Heart left ventricle (tissue), 16 donors: Measurements from ENCODE around the gene RPS6KA2. TPM values are rescaled to one million over a fixed set of nuclear protein-coding genes. Genes with fewer than 3 reads are reported as not detected.
"Not testable (repeated sequence)": the region's sequence is repeated elsewhere in the genome, so short reads cannot be mapped to it uniquely, and the experiment has no call there.

Source experiments
- ATAC-seq, 4 donors: fragments of 200-7000 bp; cut with Tn5 transposase; one replicate each; pipeline ENCODE4 v1.9.1; 2020 to 2022; ENCODE audit warnings: moderate library complexity in 4 of 4, mild to moderate bottlenecking in 3 of 4, moderate number of reproducible peaks in 1 of 4
- DNase-seq, 5 donors: peaks; one replicate each; pipeline ENCODE4 v3.0.0-alpha.2; 2020
- H3K27ac ChIP-seq, 12 donors: fragments of 200-600 bp; sonication (generic) in 4 of 12; one replicate each; pipeline versions ENCODE4 v1.5.0 to v1.8.0; 2016 to 2022; ENCODE audit warnings: mild to moderate bottlenecking in 2 of 12
- H3K27me3 ChIP-seq, 9 donors: fragments of 200-600 bp; sonication (generic) in 2 of 9; one replicate each; pipeline versions ENCODE4 v1.5.1 to v1.8.0; 2016 to 2022; ENCODE audit warnings: mild to moderate bottlenecking in 3 of 9
- H3K36me3 ChIP-seq, 9 donors: fragments of 200-600 bp; sonication (generic) in 2 of 9; one replicate each; pipeline versions ENCODE4 v1.5.0 to v1.8.0; 2018 to 2022; ENCODE audit warnings: mild to moderate bottlenecking in 2 of 9
- H3K4me1 ChIP-seq, 12 donors: fragments of 200-600 bp; sonication (generic) in 4 of 12; one replicate each; pipeline versions ENCODE4 v1.5.0 to v1.8.0; 2016 to 2022; ENCODE audit warnings: mild to moderate bottlenecking in 3 of 12
- H3K4me3 ChIP-seq, 12 donors: fragments of 200-600 bp; sonication (generic) in 4 of 12; one replicate each; pipeline versions ENCODE4 v1.5.0 to v1.8.0; 2017 to 2022; ENCODE audit warnings: mild to moderate bottlenecking in 9 of 12, moderate library complexity in 4 of 12
- H3K9me3 ChIP-seq, 12 donors: fragments of 200-600 bp; sonication (generic) in 4 of 12; one replicate each; pipeline versions ENCODE4 v1.5.0 to v1.8.0; 2016 to 2022; ENCODE audit warnings: mild to moderate bottlenecking in 1 of 12
- CTCF ChIP-seq, 12 donors: fragments of 200-600 bp; sonication (generic) in 4 of 12; IDR thresholded peaks; one replicate each; pipeline versions ENCODE4 v1.5.0 to v1.8.0; 2018 to 2022; ENCODE audit warnings: antibody characterized with exemption in 12 of 12, mild to moderate bottlenecking in 5 of 12
- POLR2A ChIP-seq, 2 donors: fragments of 450-650 bp; IDR thresholded peaks; one replicate each; pipeline ENCODE4 v1.6.1; 2017; ENCODE audit warnings: antibody characterized with exemption in 2 of 2, mild to moderate bottlenecking in 2 of 2, moderate library complexity in 2 of 2
- WGBS, 4 donors: extraction: QIAGEN DNeasy Blood & Tissue Kit in 2 of 4; methylation state at CpG; one replicate each; pipeline versions ENCODE4 v1.1.5 to v1.1.7; 2013 to 2018; 5-methylcytosine and 5-hydroxymethylcytosine counted together
- intact Hi-C, 10 donors: fragments of 100-400 bp; cut with DNase I; formaldehyde crosslinking; loops; one replicate each; pipeline versions ENCODE4 v1.11.1 to v1.14.2; 2022
- polyA plus RNA-seq, 2 donors: library from polyadenylated mRNA; stranded (reverse); fragments of 200-250 nt; gene quantifications; one replicate each; pipeline ENCODE4 v1.2.3, GENCODE V29; 2013
- total RNA-seq, 9 donors: library from RNA; depleted of rRNA in 2 of 9; stranded (reverse); fragments of >200 nt in 2 of 9; fragmentation: NEBNext Ultra II Directional in 3 of 9; extraction: Animal tissue kit (Norgen Biotek cat#: 25700) in 3 of 9; gene quantifications; one replicate each; pipeline versions ENCODE4 v1.1.0 to v1.2.4, GENCODE V29; 2016 to 2023
- donor health status: ischemic (EF 13 %, LVEDD 7.1; RV severe dilation, severe dysfunction).
- donor health status: healthy with polysubstance abuse.
- donor health status: DM: no; HTN: yes; CAD: no.
- donor health status: DM: no; HTN: no; CAD: no.
- donor health status: ischemic (EF 25% LVEDD 6.9; RV normal size, moderate dysfunction).
- donor health status: ischemic (EF 25% LVEDD 5.7; RV mildly dilated, moderate dysfunction).
- donor health status: healthy.
- donor health status: DM: yes; HTN: yes; CAD: no.
- donor health status: ischemic (EF 35%, LVEDD 5.7; RV mildly dilated, moderate dysfunction).
- donor health status: nonischemic (EF 11% LVEDD 7.7; RV severe dilation, severe dysfunction).
- donor health status: DM: yes; HTN: yes; CAD: no.
- donor health status: PGD.
- donor health status: ischemic (EF 29% LVEDD 5.4; RV normal size, mild dysfunction).
- donor health status: nonischemic (EF 23%, LVEDD 6.1; RV moderate dilation, normal function).

Gene RPS6KA2
- total and polyA plus RNA-seq, 11 donors = 23.0 to 171 (median 91.6) TPM

- Histone ChIP-seq H3K9me3 (no peaks in the 10 kb centered on the region), H3K27ac (no peak overlapping the region), H3K4me1 (peaks cover 0 to 10% (median 5%) of the 10 kb centered on the region in 12 donors), H3K27me3 (peaks cover 0 to 6% (median 0%) of the 10 kb centered on the region in 9 donors), H3K36me3 (no peaks in the 10 kb centered on the region), H3K4me3 (no peak overlapping the region)
- ATAC-seq (no peak), DNase-seq (no peak)
- TF ChIP-seq CTCF (IDR thresholded peaks at IDR 0.05) (no peak), POLR2A (IDR thresholded peaks at IDR 0.05) (no peak)
- intact Hi-C loops = no loop called here
- WGBS, 4 donors = 88 to 93% (median 89%) methylated on average over 13 of the region's 13 CpGs
Observed at GRCh38 chr6:166388290-166389004, 238.6 kb downstream of the RPS6KA2 start.

GRCh38 chr6:166387642-166388289 is 239.3 kb downstream of the RPS6KA2 start:
- no peaks in the 10 kb centered on the region for H3K9me3 ChIP-seq
- H3K27ac ChIP-seq = no peak overlapping the region
- intact Hi-C loops = no loop called here
- no peaks in the 10 kb centered on the region for H3K36me3 ChIP-seq
- DNase-seq (no peak), ATAC-seq (no peak)
- H3K4me1 ChIP-seq = peaks cover 0 to 10% (median 5%) of the 10 kb centered on the region in 12 donors
- peaks cover 0 to 6% (median 0%) of the 10 kb centered on the region in 9 donors for H3K27me3 ChIP-seq
- H3K4me3 ChIP-seq = no peak overlapping the region
- WGBS, 4 donors = 81 to 89% (median 86%) methylated on average over 5 of the region's 5 CpGs
- TF ChIP-seq POLR2A (IDR thresholded peaks at IDR 0.05) (no peak), CTCF (IDR thresholded peaks at IDR 0.05) (no peak)

- H3K27me3 ChIP-seq = not testable (repeated sequence)
- 92 to 95% (median 95%) methylated on average over 9 of the region's 9 CpGs for WGBS, 4 donors
Observed at GRCh38 chr6:166387098-166387497, 240.0 kb downstream of the RPS6KA2 start.

GRCh38 chr6:166386111-166386510 is 240.9 kb downstream of the RPS6KA2 start:
- TF ChIP-seq POLR2A (IDR thresholded peaks at IDR 0.05) (no peak), CTCF (IDR thresholded peaks at IDR 0.05) (no peak)
- no peak overlapping the region for H3K27ac ChIP-seq
- intact Hi-C loops = no loop called here
- DNase-seq = no peak
- peaks cover 0 to 4% (median 0%) of the 10 kb centered on the region in 9 donors for H3K27me3 ChIP-seq
- H3K4me1 ChIP-seq = peaks cover 0 to 16% (median 8%) of the 10 kb centered on the region in 12 donors
- H3K9me3 ChIP-seq = no peaks in the 10 kb centered on the region
- H3K36me3 ChIP-seq = no peaks in the 10 kb centered on the region
- no peak overlapping the region for H3K4me3 ChIP-seq
- ATAC-seq = no peak
- WGBS, 4 donors = 94 to 97% (median 95%) methylated on average over 9 of the region's 9 CpGs

More at GRCh38 chr6:166387098-166387497, 240.0 kb downstream of the RPS6KA2 start:
- ATAC-seq, DNase-seq, H3K4me3 ChIP-seq, H3K27ac ChIP-seq, H3K9me3 ChIP-seq, H3K36me3 ChIP-seq, intact Hi-C loops: not testable (repeated sequence)
- H3K4me1 ChIP-seq = peaks cover 0 to 10% (median 5%) of the 10 kb centered on the region in 12 donors
